ENCODE data around the gene CSF1. TPM values are rescaled to one million over a fixed set of nuclear protein-coding genes. Genes with fewer than 3 reads are reported as not detected.

The CSF1 gene
- total RNA-seq, 1 donor from 2014 or later = 0.89 TPM

- Mint-ChIP-seq H3K36me3 (ENCODE audit: insufficient read depth) (no peaks in the 10 kb centered on the region), H3K27me3 (no peaks in the 10 kb centered on the region), H3K4me1 (ENCODE audit: low read depth) (peaks cover 33% of the 10 kb centered on the region), H3K4me3 (ENCODE audit: low read depth) (no peak overlapping the region), H3K27ac (peak overlapping the region; percentile 92), H3K9me3 (ENCODE audit: low read depth) (no peaks in the 10 kb centered on the region)
- DNase-seq (ENCODE audit: low spot score, unreplicated experiment) = no peak
- no peak for TF ChIP-seq CTCF (IDR thresholded peaks at IDR 0.05; ENCODE audit: unreplicated experiment)
These were observed 19.1 kb downstream of the CSF1 start for GRCh38 chr1:109929588-109930251.

- Mint-ChIP-seq H3K9me3 (ENCODE audit: low read depth) (no peaks in the 10 kb centered on the region), H3K4me1 (ENCODE audit: low read depth) (peaks cover 37% of the 10 kb centered on the region), H3K27me3 (no peaks in the 10 kb centered on the region), H3K4me3 (ENCODE audit: low read depth) (no peak overlapping the region), H3K27ac (peak overlapping the region; percentile 92), H3K36me3 (ENCODE audit: insufficient read depth) (no peaks in the 10 kb centered on the region)
- no peak for DNase-seq (ENCODE audit: low spot score, unreplicated experiment)
- no peak for TF ChIP-seq CTCF (IDR thresholded peaks at IDR 0.05; ENCODE audit: unreplicated experiment)
These were observed 19.8 kb downstream of the CSF1 start for GRCh38 chr1:109930252-109930993.

GRCh38 chr1:109931189-109931731 is 20.6 kb downstream of the CSF1 start:
- DNase-seq (ENCODE audit: low spot score, unreplicated experiment) = peak; percentile 81
- Mint-ChIP-seq H3K27me3 (no peaks in the 10 kb centered on the region), H3K4me3 (ENCODE audit: low read depth) (peak overlapping the region; percentile 9), H3K27ac (peak overlapping the region; percentile 97), H3K36me3 (ENCODE audit: insufficient read depth) (no peaks in the 10 kb centered on the region), H3K9me3 (ENCODE audit: low read depth) (no peaks in the 10 kb centered on the region), H3K4me1 (ENCODE audit: low read depth) (peaks cover 41% of the 10 kb centered on the region)
- TF ChIP-seq CTCF (IDR thresholded peaks at IDR 0.05; ENCODE audit: unreplicated experiment) = no peak

- TF ChIP-seq CTCF (IDR thresholded peaks at IDR 0.05; ENCODE audit: unreplicated experiment) = no peak
- H3K4me1 Mint-ChIP-seq (ENCODE audit: low read depth) = peaks cover 41% of the 10 kb centered on the region
- no peak overlapping the region for H3K27ac Mint-ChIP-seq
- no peaks in the 10 kb centered on the region for H3K27me3 Mint-ChIP-seq
- H3K9me3 Mint-ChIP-seq (ENCODE audit: low read depth) = peaks cover 4% of the 10 kb centered on the region
- H3K36me3 Mint-ChIP-seq (ENCODE audit: insufficient read depth) = peaks cover 2% of the 10 kb centered on the region
- no peak overlapping the region for H3K4me3 Mint-ChIP-seq (ENCODE audit: low read depth)
- no peak for DNase-seq (ENCODE audit: low spot score, unreplicated experiment)
These were observed 21.4 kb downstream of the CSF1 start for GRCh38 chr1:109931911-109932636.

- Mint-ChIP-seq H3K27ac (peak overlapping the region; percentile 49), H3K4me3 (ENCODE audit: low read depth) (no peak overlapping the region), H3K9me3 (ENCODE audit: low read depth) (peaks cover 6% of the 10 kb centered on the region), H3K4me1 (ENCODE audit: low read depth) (peaks cover 41% of the 10 kb centered on the region), H3K27me3 (no peaks in the 10 kb centered on the region), H3K36me3 (ENCODE audit: insufficient read depth) (peaks cover 4% of the 10 kb centered on the region)
- DNase-seq (ENCODE audit: low spot score, unreplicated experiment) = no peak
- TF ChIP-seq CTCF (IDR thresholded peaks at IDR 0.05; ENCODE audit: unreplicated experiment) = no peak
These were observed 22.0 kb downstream of the CSF1 start for GRCh38 chr1:109932679-109933078.
